ENCODE measurements around the gene POLR2E. TPM values are rescaled to one million over a fixed set of nuclear protein-coding genes. Genes with fewer than 3 reads are reported as not detected.

The POLR2E gene
- polyA plus RNA-seq, 1 donor, result 130 TPM

GRCh38 chr19:1112268-1113029 is 17.3 kb upstream of the POLR2E start:
- peak; percentile 19 for DNase-seq

DNA sequence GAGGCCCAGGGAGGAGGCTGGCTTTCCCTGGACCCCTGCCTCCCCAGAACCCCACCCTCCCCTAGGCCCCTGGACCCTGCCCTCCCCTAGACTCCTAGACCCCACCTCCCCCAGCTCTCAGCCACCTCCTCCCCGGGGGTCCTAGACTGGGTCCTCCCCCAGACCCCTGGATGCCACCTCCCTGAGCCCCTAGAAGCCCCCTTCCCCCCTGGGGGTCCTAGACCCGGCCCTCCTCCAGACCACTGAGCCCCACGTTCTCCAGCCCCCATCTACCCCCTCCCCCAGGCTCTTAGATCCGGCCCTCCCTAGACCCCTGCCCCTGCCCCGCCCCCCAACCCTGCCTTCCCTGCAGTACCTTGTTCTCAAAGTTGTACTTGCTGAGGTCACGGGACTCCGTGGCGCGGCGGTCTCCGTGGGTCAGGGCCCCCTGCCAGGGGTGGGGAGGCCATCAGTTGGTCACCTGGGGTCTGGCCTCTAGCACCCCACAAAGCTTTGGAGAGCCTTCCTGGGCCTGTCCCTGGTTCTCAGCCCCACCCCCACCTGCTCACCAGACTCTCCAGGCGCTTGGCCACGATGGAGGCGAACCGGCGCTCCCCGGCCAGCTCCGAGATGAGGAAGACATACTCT is 16.6 kb upstream of the POLR2E start:
- no peak for DNase-seq

GRCh38 chr19:1110809-1111640 is 15.8 kb upstream of the POLR2E start:
- no peak for DNase-seq

DNA sequence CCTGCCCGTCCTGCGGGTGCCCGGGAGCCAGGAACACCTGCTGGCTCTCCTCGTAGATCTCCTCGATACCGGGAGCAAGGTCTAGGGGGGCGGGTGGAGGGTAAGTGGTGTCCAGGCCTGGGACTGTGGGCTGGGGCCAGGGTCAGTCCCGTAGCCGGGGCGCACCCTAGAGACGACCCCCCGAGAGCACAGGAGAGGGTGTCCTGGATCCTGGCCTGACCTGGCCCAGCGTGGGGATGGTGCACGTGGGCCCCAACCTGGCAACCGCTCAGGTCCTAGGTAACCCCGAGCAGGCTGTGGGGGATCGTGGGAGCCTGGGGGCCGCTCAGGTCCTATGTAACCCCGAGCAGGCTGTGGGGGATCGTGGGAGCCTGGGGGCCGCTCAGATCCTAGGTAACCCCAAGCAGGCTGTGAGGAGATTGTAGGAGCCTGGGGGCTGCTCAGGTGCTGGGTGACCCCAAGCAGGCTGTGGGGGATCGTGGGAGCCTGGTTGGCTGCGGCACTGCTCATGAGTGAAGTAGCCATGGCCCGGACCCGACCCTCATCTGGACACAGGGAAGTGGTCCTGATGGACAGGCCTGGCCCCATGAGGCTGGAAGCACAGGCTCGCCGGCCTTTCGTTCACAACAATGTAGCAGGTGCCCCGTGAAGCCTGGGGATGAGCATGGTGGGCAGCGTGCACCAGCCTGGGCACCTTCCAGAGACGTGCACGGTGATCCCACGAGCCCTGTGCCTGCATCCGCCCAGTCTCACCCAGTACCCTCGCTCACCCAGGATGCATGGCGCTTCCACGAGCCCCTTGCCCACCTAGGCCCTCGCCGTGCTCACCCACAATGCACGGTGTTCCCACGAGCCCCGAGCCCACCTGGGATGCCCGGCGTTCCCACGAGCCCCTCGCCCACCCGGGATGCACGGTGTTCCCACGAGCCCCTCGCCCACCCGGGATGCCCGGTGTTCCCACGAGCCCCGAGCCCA is 14.8 kb upstream of the POLR2E start:
- no peak for DNase-seq

DNA sequence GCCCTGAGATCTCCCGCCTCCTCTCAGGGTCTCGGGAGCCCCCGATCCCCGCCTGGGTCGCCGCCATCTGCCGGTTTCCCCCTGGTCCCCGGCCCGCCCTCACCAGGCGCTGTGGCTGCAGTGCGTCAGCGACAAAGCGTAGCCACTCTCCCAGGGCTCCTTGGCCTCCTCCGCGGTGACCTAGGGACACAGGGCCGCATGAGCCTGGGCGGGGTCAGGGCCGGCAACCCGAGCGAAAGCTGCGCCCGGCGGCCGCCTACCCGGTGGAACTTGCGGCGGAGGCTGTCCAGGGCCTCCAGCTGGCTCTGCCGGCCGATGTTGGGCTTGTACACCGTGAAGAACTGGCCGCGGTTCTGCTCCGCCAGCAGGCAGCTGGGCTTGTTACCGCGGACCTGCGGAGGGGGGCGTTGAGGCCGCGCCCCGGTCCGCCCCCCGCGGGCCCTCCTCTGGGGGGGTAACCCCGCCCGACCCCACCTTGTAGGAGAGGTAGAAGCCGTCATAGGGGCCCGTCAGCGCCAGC is 13.9 kb upstream of the POLR2E start:
- no peak for DNase-seq

DNA sequence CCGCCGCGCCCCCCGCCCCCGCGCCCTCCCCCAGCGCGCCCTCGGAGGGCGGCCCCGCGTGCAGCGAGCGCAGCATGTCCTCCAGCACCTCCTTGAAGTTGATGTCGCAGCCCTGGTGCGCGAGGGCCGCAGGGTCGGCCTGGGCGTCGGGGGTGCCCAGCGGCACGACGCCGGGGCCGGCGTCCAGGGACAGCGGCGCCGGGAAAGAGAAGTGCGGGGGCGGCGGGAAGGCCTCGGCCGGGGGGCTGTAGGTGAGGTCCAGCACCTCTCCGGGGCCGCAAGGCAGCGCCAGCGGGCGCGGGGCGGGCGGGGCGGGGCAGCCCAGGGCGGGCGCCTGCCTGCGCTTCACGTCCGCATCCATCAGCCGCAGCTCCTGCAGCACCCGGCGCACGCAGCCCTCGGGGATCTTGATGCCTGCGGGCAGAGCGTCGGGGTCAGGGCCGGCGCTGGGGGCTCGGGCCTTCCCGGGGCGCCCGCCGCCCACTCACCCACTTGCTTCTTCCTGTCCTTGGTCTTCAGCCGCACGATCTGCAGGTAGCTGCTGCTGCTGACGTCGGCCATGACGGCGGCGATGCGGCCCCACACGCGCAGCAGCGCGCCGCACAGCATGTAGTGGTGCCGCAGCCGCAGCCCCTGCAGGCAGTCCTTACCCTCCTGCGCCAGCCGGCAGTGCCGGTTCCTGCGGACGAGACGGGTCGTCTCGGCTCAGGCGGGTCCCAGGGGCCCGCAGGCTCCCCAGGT is 13.3 kb upstream of the POLR2E start:
- no peak for DNase-seq

- DNase-seq, result no peak
These were observed 12.6 kb upstream of the POLR2E start for GRCh38 chr19:1107661-1108261.

DNA sequence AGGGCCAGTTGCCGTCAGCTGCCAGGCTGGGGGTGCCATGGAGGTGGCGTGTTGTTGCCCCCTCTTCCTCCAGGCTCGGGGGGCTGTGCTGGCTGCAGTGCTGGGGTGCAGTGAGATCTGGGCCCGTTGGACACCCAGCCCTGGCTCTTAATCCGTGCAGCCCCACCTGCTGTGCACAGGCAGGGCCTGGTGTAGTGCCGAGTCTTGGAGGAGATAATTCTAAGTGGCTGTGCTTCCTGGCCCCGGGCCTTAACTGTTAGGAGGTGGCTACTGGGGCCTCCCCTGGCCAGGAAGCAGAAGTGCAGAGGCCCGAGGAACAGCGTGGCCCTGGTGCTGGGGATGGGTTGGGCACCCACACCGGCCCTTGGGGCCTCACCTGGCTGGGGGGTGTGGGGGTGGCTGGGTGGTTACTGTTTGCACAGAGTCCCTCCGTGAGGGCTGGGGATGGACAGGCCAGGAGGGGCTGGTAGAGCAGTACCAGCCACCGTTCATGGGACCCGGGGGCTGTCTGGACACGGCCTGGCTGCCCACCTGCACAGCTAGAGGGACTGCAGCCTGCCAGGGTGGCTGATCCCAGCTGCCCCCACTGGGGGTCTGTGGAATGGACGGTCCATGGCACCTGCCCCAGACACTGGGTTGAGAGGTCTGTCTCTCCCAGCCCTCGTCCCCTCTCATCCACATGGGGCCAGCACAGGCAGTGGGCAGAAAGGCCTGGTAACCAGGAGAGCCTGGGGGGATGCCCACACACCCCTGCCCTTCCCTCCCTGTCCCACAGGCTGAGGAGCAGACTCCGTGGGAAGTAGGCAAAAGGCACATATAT is 11.9 kb upstream of the POLR2E start:
- DNase-seq, result no peak

DNA sequence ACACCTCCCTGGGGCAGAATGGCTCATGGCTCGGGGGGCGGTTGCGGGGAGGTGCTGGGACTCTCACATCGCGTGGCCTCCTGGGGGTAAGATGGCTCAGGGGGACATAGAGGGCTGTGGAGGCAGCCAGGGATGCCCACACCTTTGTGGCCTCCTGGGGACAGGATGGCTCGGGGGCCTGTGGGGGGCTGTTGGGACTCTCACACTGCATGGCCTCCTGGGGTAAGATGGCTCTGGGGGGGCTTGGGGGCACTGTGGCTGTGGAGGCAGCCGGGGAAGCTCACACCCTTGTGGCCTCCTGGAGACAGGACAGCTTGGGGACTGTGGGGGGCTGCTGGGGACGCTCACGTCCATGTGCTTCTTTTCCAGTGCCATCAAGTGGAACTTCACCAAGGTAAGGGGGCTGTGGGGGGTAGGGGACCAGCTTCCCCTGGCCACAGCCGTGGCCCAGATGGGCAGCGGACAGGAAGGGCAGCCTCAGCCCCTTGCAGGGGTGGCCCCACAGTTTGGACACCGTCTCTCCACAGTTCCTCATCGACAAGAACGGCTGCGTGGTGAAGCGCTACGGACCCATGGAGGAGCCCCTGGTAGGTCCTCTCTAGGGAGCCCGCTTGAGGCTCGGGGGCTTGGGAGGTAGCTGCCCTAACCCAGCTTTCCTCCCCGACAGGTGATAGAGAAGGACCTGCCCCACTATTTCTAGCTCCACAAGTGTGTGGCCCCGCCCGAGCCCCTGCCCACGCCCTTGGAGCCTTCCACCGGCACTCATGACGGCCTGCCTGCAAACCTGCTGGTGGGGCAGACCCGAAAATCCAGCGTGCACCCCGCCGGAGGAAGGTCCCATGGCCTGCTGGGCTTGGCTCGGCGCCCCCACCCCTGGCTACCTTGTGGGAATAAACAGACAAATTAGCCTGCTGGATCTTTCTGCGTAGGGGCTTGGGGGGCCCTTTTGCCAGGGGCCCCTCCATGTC is 11.0 kb upstream of the POLR2E start:
- DNase-seq, result no peak

GRCh38 chr19:1105008-1105872 is 10.1 kb upstream of the POLR2E start:
- peak; percentile 28 for DNase-seq

DNA sequence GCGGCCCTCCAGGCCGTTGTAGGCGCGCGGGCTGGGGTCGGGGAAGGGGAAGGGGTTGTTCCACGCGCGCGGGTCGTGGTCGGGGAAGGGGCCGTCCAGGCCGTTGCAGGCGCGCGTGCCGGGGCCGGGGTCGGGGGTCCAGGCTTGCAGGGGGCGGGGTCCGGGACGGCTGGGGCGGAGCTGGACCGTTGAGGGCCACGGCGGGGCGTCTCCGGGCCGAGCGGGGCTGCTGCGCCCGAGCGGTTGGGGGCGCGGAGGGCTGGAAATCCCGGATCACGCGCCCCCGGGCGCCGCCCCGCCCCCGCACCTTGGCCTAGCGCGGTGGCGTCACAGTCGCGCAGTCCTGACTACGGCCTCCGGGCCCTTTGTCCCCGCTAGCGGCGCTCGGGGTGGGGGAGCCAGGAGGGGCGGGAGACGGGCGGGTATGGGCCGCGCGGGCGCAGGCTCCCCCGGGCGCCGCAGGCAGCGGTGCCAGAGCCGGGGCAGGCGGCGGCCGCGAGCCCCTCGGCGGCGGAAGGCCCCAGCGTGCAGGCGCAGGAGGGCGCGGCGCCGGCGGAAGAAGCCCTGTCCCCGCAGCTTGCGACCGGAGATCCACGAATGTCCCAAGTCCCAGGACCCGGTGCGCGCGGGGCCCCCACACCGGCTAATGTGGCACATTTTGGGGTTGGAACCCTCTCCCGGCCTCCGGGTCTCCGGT is 9.3 kb upstream of the POLR2E start:
- peak; percentile 62 for DNase-seq

DNA sequence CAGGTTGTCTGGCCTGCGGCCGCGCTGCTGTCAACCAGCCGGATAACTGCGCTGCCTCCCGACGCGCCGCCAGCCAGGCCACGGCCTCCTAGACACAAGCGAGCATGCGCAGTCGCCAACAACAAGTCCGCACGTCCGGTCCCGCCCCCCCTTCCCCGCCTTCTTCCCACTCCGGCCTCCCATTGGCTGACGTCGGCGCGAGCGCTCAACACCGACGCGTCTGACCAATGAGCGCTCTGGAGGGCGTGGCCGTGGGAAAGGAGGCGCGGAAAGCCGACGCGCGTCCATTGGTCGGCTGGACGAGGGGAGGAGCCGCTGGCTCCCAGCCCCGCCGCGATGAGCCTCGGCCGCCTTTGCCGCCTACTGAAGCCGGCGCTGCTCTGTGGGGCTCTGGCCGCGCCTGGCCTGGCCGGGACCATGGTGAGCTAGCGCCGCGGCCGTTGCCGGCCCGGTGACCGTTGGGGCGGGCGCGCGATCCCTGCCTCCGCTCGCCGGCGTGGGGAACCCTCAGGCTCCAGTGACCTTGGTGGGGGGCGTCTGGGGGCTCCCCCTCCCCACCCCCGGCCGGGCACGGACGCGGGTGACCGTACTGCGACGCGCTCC is 8.6 kb upstream of the POLR2E start, which contains the start of gene GPX4:
TSS of gene GPX4 (plus strand) at position 287 of the 603 bp plus-strand sequence. CDS start at position 337, 50 bp downstream.
- peak; percentile 99 for DNase-seq

DNA sequence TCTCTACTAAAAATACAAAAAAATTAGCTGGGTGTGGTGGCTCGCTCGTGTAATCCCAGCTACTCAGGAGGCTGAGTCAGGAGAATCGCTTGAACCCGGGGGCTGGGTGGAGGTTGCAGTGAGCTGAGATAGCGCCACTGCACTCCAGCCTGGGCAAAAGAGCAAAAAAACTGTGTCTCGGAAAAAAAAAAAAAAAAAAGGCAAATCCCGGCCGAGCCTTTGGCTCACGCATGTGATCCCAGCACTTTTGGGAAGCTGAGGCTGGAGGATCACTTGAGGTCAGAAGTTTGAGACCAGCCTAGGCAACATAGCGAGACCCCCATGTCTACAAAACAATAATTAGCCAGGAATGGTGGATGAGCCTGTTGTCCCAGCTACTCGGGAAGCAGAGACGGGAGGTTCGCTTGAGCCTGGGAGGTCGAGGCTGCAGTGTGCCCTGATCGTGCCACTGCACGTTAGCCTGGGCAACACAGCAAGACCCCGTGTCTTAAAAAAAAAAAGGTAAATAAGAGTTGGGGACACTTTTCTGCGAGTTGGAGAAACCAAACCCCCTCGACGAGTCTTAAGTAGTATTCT is 8.0 kb upstream of the POLR2E start:
- no peak for DNase-seq

DNA sequence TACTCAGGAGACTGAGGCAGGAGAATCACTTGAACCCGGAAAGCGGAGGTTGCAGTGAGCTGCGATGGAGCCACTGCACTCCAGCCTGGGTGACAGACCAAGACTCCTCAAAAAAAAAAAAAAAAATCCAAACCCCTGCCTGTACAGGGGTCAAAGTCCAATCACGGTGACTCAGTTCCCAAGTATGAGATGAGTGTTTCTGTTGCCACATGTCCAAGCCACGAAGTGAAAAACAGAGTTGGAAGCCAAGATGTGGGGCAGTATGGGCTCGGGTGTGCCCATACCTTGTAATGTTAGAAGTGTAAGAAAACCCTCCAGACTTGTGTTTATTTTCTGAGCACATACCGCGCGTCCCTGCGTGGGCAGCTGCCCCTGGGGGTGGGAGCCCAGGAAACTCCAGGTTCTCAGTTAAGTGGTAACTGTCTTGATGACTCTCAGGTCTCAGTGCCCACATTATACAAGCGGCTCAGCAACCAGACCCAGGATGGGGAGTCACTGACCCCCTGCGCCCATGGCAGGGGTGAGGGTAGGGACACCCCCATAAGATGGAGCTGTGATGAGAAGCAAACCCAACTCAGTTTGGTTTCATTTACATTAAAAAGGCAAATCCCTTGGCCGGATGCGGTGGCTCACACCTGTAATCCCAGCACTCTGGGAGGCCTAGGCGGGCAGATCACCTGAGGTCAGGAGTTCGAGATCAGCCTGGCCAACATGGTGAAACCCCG is 7.4 kb upstream of the POLR2E start:
- DNase-seq, result no peak

- no peak for DNase-seq
These were observed 6.1 kb upstream of the POLR2E start for GRCh38 chr19:1101337-1101698.
